HG02973 (cell line): Measurements from ENCODE around the gene MISFA.
A peak's percentile ranks its signal among the peaks of the same experiment; 100 is the strongest.
"Not testable (repeated sequence)": the region's sequence is repeated elsewhere in the genome, so short reads cannot be mapped to it uniquely, and the experiment has no call there.

Experiments used
- ATAC-seq: cut with Tn5 transposase; IDR thresholded peaks from one replicate; pipeline ENCODE4 v1.9.1; 2021; ENCODE audit warnings: moderate library complexity; ENCODE audit not compliant: unreplicated experiment

Gene MISFA

DNA sequence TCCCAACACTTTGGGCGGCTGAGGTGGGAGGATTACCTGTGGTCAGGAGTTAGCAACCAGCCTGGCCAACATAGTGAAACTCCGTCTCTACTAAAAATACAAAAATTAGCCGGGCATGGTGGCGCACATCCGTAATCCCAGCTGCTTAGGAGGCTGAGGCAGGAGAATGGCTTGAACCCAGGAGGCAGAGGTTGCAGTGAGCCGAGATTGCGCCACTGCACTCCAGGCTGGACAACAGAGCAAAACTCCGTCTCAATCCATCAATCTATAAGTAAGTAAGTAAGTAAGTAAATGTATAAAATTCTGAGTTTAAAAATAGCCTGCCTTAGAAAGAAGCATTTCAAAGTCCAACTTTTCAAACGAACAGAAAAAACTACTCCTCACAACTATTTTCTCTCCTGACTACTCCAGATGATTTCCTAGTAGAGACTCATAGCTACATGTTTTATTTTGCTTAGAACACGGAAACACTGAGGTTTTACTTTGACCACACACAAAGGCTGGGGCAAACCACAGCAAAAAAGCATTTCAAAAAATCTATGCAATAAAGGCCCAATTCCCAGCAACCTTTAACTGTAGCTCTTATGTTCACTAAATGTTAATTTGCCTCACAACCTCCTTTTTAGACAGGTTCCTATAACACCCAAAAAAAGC, 18.2 kb downstream of the MISFA start:
- ATAC-seq: no peak

- no peak for ATAC-seq
Measured at GRCh38 chr11:18618342-18619025, 18.9 kb downstream of the MISFA start.

GRCh38 chr11:18623707-18624106, 24.1 kb downstream of the MISFA start:
- ATAC-seq: no peak

GRCh38 chr11:18624161-18624560, 24.6 kb downstream of the MISFA start:
- no peak for ATAC-seq

- ATAC-seq: no peak
Measured at GRCh38 chr11:18632841-18633240, 33.3 kb downstream of the MISFA start.

DNA sequence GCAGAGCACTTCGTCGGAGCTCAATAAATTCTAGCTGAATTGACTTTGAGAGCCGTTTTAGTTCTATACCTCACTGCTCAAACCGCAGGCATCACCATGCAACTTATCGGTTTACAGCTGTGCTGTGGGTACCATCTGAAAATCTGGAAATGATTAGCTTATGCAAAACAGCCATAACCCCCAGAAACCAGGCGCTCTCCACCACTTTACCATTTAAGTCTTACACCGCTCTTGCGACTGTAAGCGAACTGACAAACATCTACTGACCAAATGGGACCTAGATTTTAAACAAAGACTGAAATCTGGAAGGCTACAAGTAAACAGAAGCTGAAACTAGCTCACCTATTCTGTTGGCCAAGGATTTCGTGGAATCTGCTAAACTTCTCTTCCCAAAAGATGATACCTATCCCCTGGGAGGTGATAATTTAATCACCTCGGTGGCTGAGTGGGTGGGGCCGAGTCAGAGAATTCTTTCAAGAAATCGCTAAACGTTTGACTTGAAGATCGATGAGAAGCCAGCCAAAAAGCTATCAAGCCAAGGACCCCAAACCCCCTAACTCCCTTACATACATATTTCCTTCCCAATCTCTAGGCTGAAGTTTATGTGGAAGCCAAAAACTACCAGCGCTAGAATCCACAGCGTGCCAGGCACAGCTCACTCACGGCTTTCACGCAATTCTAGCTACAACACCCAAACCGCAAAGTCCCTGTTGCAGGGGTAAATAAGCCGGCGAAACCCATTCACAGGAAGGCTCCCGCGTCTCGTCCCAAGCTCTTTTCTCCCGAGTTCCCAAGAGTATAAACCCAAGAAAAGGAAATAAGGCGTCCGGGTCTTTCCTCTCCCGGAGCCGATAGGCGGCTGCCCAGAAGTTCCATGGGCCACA, 33.9 kb downstream of the MISFA start:
- peak; percentile 58 for ATAC-seq

DNA sequence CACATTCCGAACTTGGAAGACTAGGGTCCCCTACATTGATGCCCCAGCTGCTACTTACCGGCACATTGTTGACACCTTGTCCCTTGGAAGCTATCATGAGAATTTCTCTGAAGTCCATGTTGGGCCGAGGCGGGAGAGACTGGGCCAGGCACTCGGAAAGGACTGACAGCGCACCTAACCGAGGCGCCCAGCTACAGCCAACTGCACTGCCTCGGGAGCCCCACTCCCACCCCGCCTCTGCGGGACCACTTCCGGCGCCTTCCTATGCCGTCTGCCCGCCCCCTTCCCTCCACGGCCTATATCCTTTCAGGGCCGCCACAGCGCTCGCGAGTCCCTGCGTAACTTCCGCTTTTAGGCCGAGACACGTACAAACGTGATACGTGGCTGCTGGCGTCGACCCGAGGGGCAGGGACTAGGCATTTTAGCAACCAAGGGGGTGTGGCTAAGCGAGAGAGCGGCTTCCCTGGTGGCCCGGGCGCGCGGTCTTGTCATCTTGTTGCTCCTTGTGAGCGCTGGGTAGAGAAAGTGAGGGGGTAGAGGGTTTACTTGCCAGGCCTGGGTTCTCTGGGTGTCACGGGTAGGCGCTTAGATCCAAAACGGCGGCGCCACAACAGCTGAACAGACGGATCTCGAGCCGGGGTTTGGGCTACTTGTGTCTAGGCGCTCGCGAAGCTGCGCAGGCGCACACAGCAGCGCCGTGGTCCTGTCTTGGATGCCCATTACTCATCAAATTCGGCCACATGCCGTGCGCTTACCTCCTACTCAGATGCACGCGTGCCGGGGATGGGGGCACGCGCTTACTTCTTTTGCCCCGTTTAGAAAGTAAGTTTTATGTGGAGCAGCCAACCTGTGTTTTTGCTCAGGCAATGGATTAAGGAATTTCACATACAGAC, 34.8 kb downstream of the MISFA start, which contains the start of gene SPTY2D1:
SPTY2D1 (minus strand) TSS at position 203 of the 893 bp plus-strand sequence; CDS start at position 118, 85 bp downstream.
- peak; percentile 94 for ATAC-seq

DNA sequence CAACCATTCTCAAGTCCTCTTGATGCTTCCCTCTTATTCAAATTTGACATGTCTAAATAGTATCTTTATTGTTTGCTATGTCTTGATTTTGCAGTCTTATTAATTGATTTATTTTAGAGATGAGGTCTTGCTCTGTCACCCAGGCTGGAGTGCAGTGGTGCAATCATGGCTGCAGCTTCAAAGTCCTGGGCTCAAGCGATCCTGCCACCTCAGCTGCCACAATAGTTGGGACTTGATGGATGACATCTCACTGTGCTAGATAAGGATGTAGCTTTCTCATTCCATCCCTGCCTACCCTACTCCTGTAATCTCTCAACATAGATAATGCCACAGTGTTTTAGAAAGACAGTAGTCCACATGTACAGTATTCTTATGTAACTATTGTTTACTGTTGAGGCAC, 42.1 kb downstream of the MISFA start:
- ATAC-seq: no peak

DNA sequence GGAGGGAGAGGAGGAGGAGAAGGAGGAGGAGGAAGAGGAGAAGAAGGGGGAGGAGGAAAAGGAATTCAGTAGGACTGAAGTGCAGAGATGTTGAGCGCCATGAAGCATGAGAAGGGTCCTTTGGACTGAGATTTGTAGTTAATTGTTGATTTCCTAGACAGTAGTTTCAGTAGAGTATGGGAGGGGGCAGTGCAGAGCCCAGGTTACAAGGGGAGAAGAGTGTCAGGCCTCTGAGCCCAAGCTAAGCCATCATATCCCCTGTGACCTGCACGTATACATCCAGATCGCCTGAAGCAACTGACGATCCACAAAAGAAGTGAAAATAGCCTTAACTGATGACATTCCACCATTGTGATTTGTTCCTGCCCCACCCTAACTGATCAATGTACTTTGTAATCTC, 43.4 kb downstream of the MISFA start:
- not testable (repeated sequence) for ATAC-seq

DNA sequence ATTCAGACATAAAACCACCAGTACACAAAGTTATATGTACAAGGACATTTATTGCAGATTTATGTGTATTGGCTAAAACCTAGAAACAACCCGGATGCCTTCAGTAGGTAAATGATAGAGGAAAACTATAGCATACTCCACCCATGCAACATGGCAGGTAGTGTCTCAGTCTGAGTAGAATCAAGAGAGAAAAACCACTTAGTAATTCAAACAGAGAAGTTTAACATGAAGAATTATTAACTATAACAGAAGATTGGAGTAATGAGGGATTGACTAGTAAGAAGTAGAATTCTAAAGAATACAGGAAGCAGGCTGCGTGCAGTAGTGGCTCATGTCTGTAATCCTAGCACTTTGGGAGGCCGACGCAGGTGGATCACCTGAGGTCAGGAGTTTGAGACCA, 50.8 kb downstream of the MISFA start:
- no peak for ATAC-seq

DNA sequence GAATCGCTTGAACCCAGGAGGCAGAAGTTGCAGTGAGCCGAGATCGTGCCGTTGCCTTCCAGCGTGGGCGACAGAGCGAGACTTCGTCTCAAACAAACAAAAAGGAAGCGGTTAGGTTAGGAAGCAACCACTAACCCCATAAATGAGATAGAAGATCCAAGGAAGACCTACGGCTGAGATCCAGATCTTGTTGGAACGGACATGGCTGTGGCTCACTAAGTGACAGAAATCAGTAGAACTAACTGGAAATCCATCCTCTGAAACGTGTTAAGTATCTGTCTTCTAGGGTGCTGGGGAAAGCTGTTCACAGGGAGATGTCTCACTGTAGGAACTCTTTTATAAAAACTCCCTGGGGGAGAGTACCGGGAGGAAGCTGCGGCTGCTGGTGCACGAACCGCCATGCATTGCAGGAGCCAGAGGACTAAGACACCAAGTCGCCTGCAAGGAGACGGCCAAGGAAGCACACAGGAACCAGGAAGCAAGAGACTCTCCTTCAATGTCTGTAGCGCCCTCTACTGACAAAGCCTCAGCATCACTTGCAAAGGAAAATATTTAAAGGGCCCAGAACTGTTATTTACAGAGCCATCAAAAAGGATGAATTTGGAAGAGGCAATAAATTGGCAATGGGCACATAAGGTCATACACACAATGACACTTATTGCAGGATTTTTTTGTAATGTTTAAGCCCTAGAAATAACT, 51.4 kb downstream of the MISFA start:
- peak; percentile 50 for ATAC-seq
